ENCODE data around the gene MTM1. TPM values are rescaled to one million over a fixed set of nuclear protein-coding genes. Genes with fewer than 3 reads are reported as not detected.

MTM1 gene
- total RNA-seq, 1 experiment from 2014 or later, result 6.4 TPM

GRCh38 chrX:150544222-150544787, 24.1 kb upstream of the MTM1 start:
- H3K4me1 Mint-ChIP-seq, result peaks cover 2 to 12% of the 10 kb centered on the region in 2 experiments; a peak in 3 of 4 replicates
- Histone ChIP-seq H2AK5ac (ENCODE audit: insufficient read length, low read length) (no peak overlapping the region), H2BK15ac (ENCODE audit: low read depth, low read length) (no peak overlapping the region), H3K56ac (ENCODE audit: insufficient read length, low read depth, low read length) (no peak overlapping the region), H3K79me2 (ENCODE audit: insufficient read depth, low read length) (no peaks in the 10 kb centered on the region), H3K18ac (ENCODE audit: insufficient read length, low read depth, low read length) (no peak overlapping the region), H3K9me3 (ENCODE audit: control insufficient read depth, low read depth, low read length) (no peaks in the 10 kb centered on the region), H2BK5ac (ENCODE audit: insufficient read length, low read length) (no peak overlapping the region), H2BK120ac (ENCODE audit: low read depth, low read length, poor library complexity, severe bottlenecking) (no peak overlapping the region), H3K79me1 (ENCODE audit: insufficient read depth, low read depth, low read length, poor library complexity, severe bottlenecking) (no peaks in the 10 kb centered on the region), H3K4me1 (ENCODE audit: insufficient read depth, low read length) (0 out of 2 replicates have a peak, but pooled peaks cover 2% of the 10 kb centered on the region), H3K14ac (ENCODE audit: insufficient read depth, low read length) (no peak overlapping the region), H4K91ac (ENCODE audit: insufficient read length, low read depth, low read length) (no peak overlapping the region), H3K23ac (ENCODE audit: insufficient read length, low read depth, low read length) (no peak overlapping the region), H3T11ph (ENCODE audit: low read length) (no peak overlapping the region), H2BK12ac (ENCODE audit: insufficient read length, low read depth, low read length) (no peak overlapping the region), H3K4me2 (ENCODE audit: insufficient read depth, insufficient read length, low read length) (no peak overlapping the region), H3K4ac (ENCODE audit: low read depth, low read length) (no peak overlapping the region), H3K27ac (ENCODE audit: insufficient read length, low read depth, low read length) (no peak overlapping the region), H2AFZ (ENCODE audit: low read length) (no peak overlapping the region), H4K8ac (replicated peaks; ENCODE audit: insufficient read length, low read depth, low read length) (no peak overlapping the region), H2BK20ac (ENCODE audit: low read depth, low read length, poor library complexity, severe bottlenecking) (no peak overlapping the region), H4K20me1 (ENCODE audit: control insufficient read depth, insufficient read depth, insufficient read length) (no peaks in the 10 kb centered on the region), H4K5ac (ENCODE audit: insufficient read length, low read depth, low read length) (no peak overlapping the region), H3K27me3 (ENCODE audit: insufficient read depth, low read length) (peaks cover 3% of the 10 kb centered on the region; the same call in 1 of the 2 replicates), H3K9ac (ENCODE audit: extremely low read depth, insufficient read length, low read length) (no peak overlapping the region), H3K23me2 (ENCODE audit: insufficient read length, low read depth, low read length, poor library complexity, severe bottlenecking) (no peaks in the 10 kb centered on the region)
- H3K4me3 Mint-ChIP-seq, result no peak overlapping the region
- TF ChIP-seq, protein P1, sequence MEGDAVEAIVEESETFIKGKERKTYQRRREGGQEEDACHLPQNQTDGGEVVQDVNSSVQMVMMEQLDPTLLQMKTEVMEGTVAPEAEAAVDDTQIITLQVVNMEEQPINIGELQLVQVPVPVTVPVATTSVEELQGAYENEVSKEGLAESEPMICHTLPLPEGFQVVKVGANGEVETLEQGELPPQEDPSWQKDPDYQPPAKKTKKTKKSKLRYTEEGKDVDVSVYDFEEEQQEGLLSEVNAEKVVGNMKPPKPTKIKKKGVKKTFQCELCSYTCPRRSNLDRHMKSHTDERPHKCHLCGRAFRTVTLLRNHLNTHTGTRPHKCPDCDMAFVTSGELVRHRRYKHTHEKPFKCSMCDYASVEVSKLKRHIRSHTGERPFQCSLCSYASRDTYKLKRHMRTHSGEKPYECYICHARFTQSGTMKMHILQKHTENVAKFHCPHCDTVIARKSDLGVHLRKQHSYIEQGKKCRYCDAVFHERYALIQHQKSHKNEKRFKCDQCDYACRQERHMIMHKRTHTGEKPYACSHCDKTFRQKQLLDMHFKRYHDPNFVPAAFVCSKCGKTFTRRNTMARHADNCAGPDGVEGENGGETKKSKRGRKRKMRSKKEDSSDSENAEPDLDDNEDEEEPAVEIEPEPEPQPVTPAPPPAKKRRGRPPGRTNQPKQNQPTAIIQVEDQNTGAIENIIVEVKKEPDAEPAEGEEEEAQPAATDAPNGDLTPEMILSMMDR (conservative IDR thresholded peaks at IDR 0.05), result peak; percentile 48; the same call in 2 of the 3 replicates
- peak; percentile 70 for DNase-seq
- H3K36me3 Mint-ChIP-seq (ENCODE audit: insufficient read depth in 1 of 3, low read depth in 3 of 3), result peaks cover 0 to 7% (median 0%) of the 10 kb centered on the region in 3 experiments; a peak in 1 of 7 replicates
- H3K9me3 Mint-ChIP-seq, result peaks cover 71 to 76% of the 10 kb centered on the region in 2 experiments
- no CpG with 5 or more reads among the region's 11 CpGs for WGBS (ENCODE audit: extremely low coverage, insufficient read length, low lambda C conversion rate)
- no peak overlapping the region for H3K27ac Mint-ChIP-seq
- H3K27me3 Mint-ChIP-seq (ENCODE audit: low read depth), result peaks cover 44% of the 10 kb centered on the region

All from H9 (cell line).